Astrocyte of the spinal cord (primary cell): ENCODE data around the gene RALGAPA1.
"Not testable (repeated sequence)": the region's sequence is repeated elsewhere in the genome, so short reads cannot be mapped to it uniquely, and the experiment has no call there.

Source experiments
- DNase-seq: peaks from one replicate; pipeline ENCODE4 v3.0.0; 2011; ENCODE audit warnings: low read depth, low spot score
- H3K4me3 ChIP-seq: 2 replicates; pipeline ENCODE4 v1.5.1; 2011; ENCODE audit warnings: low read depth, mild to moderate bottlenecking, low read length, moderate library complexity
- CTCF ChIP-seq: IDR thresholded peaks from 2 replicates; pipeline ENCODE4 v1.5.1; 2012; ENCODE audit warnings: low read depth, mild to moderate bottlenecking, low read length, inconsistent platforms
- in situ Hi-C: cut with HindIII; loops from 2 replicates; pipeline ENCODE4 v1.10.0; 2017; ENCODE audit warnings: low sequenced_read_pairs

RALGAPA1 gene

GRCh38 chr14:35632676-35633075 lies 176.4 kb downstream of the RALGAPA1 start:
- in situ Hi-C loops: no loop called here
- H3K4me3 ChIP-seq: no peak overlapping the region
- DNase-seq: no peak
- TF ChIP-seq CTCF: no peak

- no peak for DNase-seq
- no peak for TF ChIP-seq CTCF
- in situ Hi-C loops: no loop called here
These were observed 176.8 kb downstream of the RALGAPA1 start for GRCh38 chr14:35632271-35632670.

GRCh38 chr14:35631071-35631805 lies 177.9 kb downstream of the RALGAPA1 start:
- no peak for TF ChIP-seq CTCF
- H3K4me3 ChIP-seq: no peak overlapping the region
- in situ Hi-C loops: no loop called here
- DNase-seq: no peak

More at GRCh38 chr14:35632271-35632670, 176.8 kb downstream of the RALGAPA1 start:
- H3K4me3 ChIP-seq: no peak overlapping the region

GRCh38 chr14:35628989-35629388 lies 180.1 kb downstream of the RALGAPA1 start:
- DNase-seq: no peak
- no peak overlapping the region for H3K4me3 ChIP-seq
- in situ Hi-C loops: no loop called here
- no peak for TF ChIP-seq CTCF

- in situ Hi-C loops, DNase-seq, H3K4me3 ChIP-seq: not testable (repeated sequence)
These were observed 182.1 kb downstream of the RALGAPA1 start for GRCh38 chr14:35626947-35627346.

GRCh38 chr14:35621996-35622395 lies 187.1 kb downstream of the RALGAPA1 start:
- DNase-seq, in situ Hi-C loops, H3K4me3 ChIP-seq: not testable (repeated sequence)

- in situ Hi-C loops: not testable (repeated sequence)
These were observed 189.1 kb downstream of the RALGAPA1 start for GRCh38 chr14:35619998-35620397.

GRCh38 chr14:35619461-35619860 lies 189.6 kb downstream of the RALGAPA1 start:
- H3K4me3 ChIP-seq, in situ Hi-C loops, DNase-seq: not testable (repeated sequence)

More at GRCh38 chr14:35619998-35620397, 189.1 kb downstream of the RALGAPA1 start:
- not testable (repeated sequence) for H3K4me3 ChIP-seq, DNase-seq

- TF ChIP-seq CTCF: no peak
- H3K4me3 ChIP-seq: no peak overlapping the region
- no peak for DNase-seq
- in situ Hi-C loops: no loop called here
These were observed 191.6 kb downstream of the RALGAPA1 start for GRCh38 chr14:35617500-35617899.
